CD14-positive monocyte (primary cell): Measurements from ENCODE around the gene IGDCC3. TPM values are rescaled to one million over a fixed set of nuclear protein-coding genes. Genes with fewer than 3 reads are reported as not detected.

ENCODE experiments used
- DNase-seq, 3 donors: peaks; one replicate each; pipeline ENCODE4 v3.0.0-alpha.2; 2011 to 2022
- H2AFZ ChIP-seq: 2 replicates; pipeline ENCODE4 v1.6.0; 2012; ENCODE audit warnings: mild to moderate bottlenecking, low read depth, low read length, inconsistent platforms; ENCODE audit not compliant: insufficient read depth, poor library complexity, severe bottlenecking
- H3K27ac ChIP-seq, 2 donors: 1 replicate in 1 of 2; 2 replicates in 1 of 2; pipeline ENCODE4 v1.5.1; 2012 to 2013; ENCODE audit warnings: low read length in 2 of 2, control low read depth in 1 of 2, inconsistent platforms in 1 of 2, low read depth in 1 of 2, mild to moderate bottlenecking in 1 of 2
- H3K27me3 ChIP-seq, 2 donors: one replicate each; pipeline versions ENCODE4 v1.6.0 to v1.6.1; 2011 to 2013; ENCODE audit warnings: low read length in 2 of 2; ENCODE audit not compliant: control insufficient read depth in 2 of 2, insufficient read depth in 2 of 2
- H3K36me3 ChIP-seq, 2 donors: replicated peaks in 1 of 2; 1 replicate in 1 of 2; 2 replicates in 1 of 2; pipeline versions ENCODE4 v1.5.1 to v1.6.1; 2012 to 2013; ENCODE audit warnings: low read length in 2 of 2, control low read depth in 1 of 2, inconsistent platforms in 1 of 2, mild to moderate bottlenecking in 1 of 2; ENCODE audit not compliant: insufficient read depth in 2 of 2, control insufficient read depth in 1 of 2
- H3K4me1 ChIP-seq, 2 donors: 1 replicate in 1 of 2; 2 replicates in 1 of 2; pipeline versions ENCODE4 v1.5.1 to v1.6.1; 2012 to 2013; ENCODE audit warnings: low read length in 2 of 2, control low read depth in 1 of 2, inconsistent platforms in 1 of 2, mild to moderate bottlenecking in 1 of 2, moderate library complexity in 1 of 2; ENCODE audit not compliant: insufficient read depth in 2 of 2, control insufficient read depth in 1 of 2
- H3K4me2 ChIP-seq: replicated peaks from 2 replicates; pipeline ENCODE3; 2012; ENCODE audit warnings: low read length, moderate library complexity, mild to moderate bottlenecking; ENCODE audit not compliant: poor library complexity, severe bottlenecking; ENCODE audit errors: extremely low read depth
- H3K4me3 ChIP-seq, 3 experiments: fragments of 200-600 bp in 1 of 3; sonication (generic) in 1 of 3; replicated peaks in 1 of 3; 1 replicate in 2 of 3; 2 replicates in 1 of 3; pipeline ENCODE4 v1.5.1; 2011 to 2013; ENCODE audit warnings: low read length in 3 of 3, mild to moderate bottlenecking in 3 of 3, control low read depth in 2 of 3, low read depth in 2 of 3, inconsistent platforms in 1 of 3, moderate library complexity in 1 of 3
- H3K79me2 ChIP-seq: 2 replicates; pipeline ENCODE4 v1.6.0; 2012; ENCODE audit warnings: mild to moderate bottlenecking, control low read depth, inconsistent platforms, low read length, moderate library complexity; ENCODE audit not compliant: insufficient read depth
- H3K9ac ChIP-seq: 2 replicates; pipeline ENCODE4 v1.6.0; 2017; ENCODE audit warnings: low read length, mild to moderate bottlenecking; ENCODE audit not compliant: insufficient read depth, poor library complexity, severe bottlenecking
- H3K9me3 ChIP-seq, 2 donors: replicated peaks in 1 of 2; 1 replicate in 1 of 2; 2 replicates in 1 of 2; pipeline versions ENCODE4 v1.5.1 to v1.6.1; 2012 to 2013; ENCODE audit warnings: low read length in 2 of 2, control low read depth in 1 of 2; ENCODE audit not compliant: control insufficient read depth in 1 of 2, insufficient read depth in 1 of 2
- H4K20me1 ChIP-seq: 2 replicates; pipeline ENCODE4 v1.6.0; 2012; ENCODE audit warnings: mild to moderate bottlenecking, low read length, control low read depth, moderate library complexity; ENCODE audit not compliant: insufficient read depth
- H3K27ac Mint-ChIP-seq, 7 donors: one replicate each; pipeline ENCODE4 v1.8.0; 2020; ENCODE audit warnings: mild to moderate bottlenecking in 7 of 7, mixed read lengths in 7 of 7, moderate library complexity in 6 of 7, inconsistent platforms in 2 of 7
- H3K27me3 Mint-ChIP-seq, 3 donors: one replicate each; pipeline ENCODE4 v1.8.0; 2021 to 2022; ENCODE audit warnings: low read depth in 3 of 3, mild to moderate bottlenecking in 3 of 3, mixed read lengths in 3 of 3, moderate library complexity in 3 of 3, inconsistent platforms in 1 of 3
- H3K36me3 Mint-ChIP-seq, 2 donors: one replicate each; pipeline ENCODE4 v1.8.0; 2020; ENCODE audit warnings: mixed read lengths in 2 of 2, inconsistent platforms in 1 of 2, mild to moderate bottlenecking in 1 of 2
- H3K4me1 Mint-ChIP-seq: one replicate; pipeline ENCODE4 v1.8.0; 2020; ENCODE audit warnings: mild to moderate bottlenecking, mixed read lengths
- H3K4me3 Mint-ChIP-seq, 2 donors: one replicate each; pipeline ENCODE4 v1.8.0; 2020; ENCODE audit warnings: mild to moderate bottlenecking in 2 of 2, mixed read lengths in 2 of 2, moderate library complexity in 1 of 2
- H3K9me3 Mint-ChIP-seq, 7 donors: one replicate each; pipeline ENCODE4 v1.8.0; 2020 to 2022; ENCODE audit warnings: mixed read lengths in 7 of 7, mild to moderate bottlenecking in 6 of 7, moderate library complexity in 6 of 7, inconsistent platforms in 2 of 7
- CTCF ChIP-seq: fragments of 200-600 bp; IDR thresholded peaks from one replicate; pipeline ENCODE4 v1.8.0; 2022; ENCODE audit warnings: antibody characterized with exemption, mild to moderate bottlenecking
- WGBS: methylation state at CpG from one replicate; pipeline ENCODE4 v1.1.5; 2013; ENCODE audit warnings: missing lambda C conversion rate; ENCODE audit not compliant: insufficient coverage; 5-methylcytosine and 5-hydroxymethylcytosine counted together
- intact Hi-C, 2 donors: fragments of 100-400 bp; cut with micrococcal nuclease; formaldehyde crosslinking; loops; one replicate each; pipeline versions ENCODE4 v1.15.0 to v1.15.1; 2023
- polyA plus RNA-seq, 3 donors: library from polyadenylated mRNA; depleted of rRNA in 1 of 3; unstranded in 2 of 3; stranded (reverse) in 1 of 3; fragments of 300-500 nt in 2 of 3; fragments of >200 nt in 1 of 3; fragmentation: Illumina TruSeq in 2 of 3; gene quantifications; 1 replicate in 2 of 3; 2 replicates in 1 of 3; pipeline ENCODE4 v1.2.3, GENCODE V29; 2012 to 2021

Gene IGDCC3
- polyA plus RNA-seq, 3 donors: not detected

- no peak overlapping the region for H3K4me2 ChIP-seq
- no peak for DNase-seq
- Mint-ChIP-seq H3K36me3 (no peaks in the 10 kb centered on the region), H3K4me3 (no peak overlapping the region), H3K27me3 (peaks cover 6 to 21% (median 12%) of the 10 kb centered on the region in 3 donors), H3K27ac (no peak overlapping the region), H3K9me3 (no peaks in the 10 kb centered on the region), H3K4me1 (peaks cover 9% of the 10 kb centered on the region)
- H3K27me3 ChIP-seq: peaks cover 3 to 7% of the 10 kb centered on the region in 2 donors
- TF ChIP-seq CTCF: no peak
- no peaks in the 10 kb centered on the region for H4K20me1 ChIP-seq
- H3K27ac ChIP-seq: no peak overlapping the region
- H3K4me3 ChIP-seq: no peak overlapping the region
- H3K36me3 ChIP-seq: no peaks in the 10 kb centered on the region
- no CpG with 5 or more reads among the region's 10 CpGs for WGBS
- intact Hi-C loops: no loop called here
- H3K9me3 ChIP-seq: no peaks in the 10 kb centered on the region
- no peak overlapping the region for H2AFZ ChIP-seq
- peaks cover 0 to 4% of the 10 kb centered on the region in 2 donors for H3K4me1 ChIP-seq
- no peak overlapping the region for H3K9ac ChIP-seq
- no peaks in the 10 kb centered on the region for H3K79me2 ChIP-seq
Observed at GRCh38 chr15:65406424-65407000, 28.7 kb upstream of the IGDCC3 start.

- Mint-ChIP-seq H3K27ac (no peak overlapping the region), H3K4me1 (peaks cover 9% of the 10 kb centered on the region), H3K36me3 (no peaks in the 10 kb centered on the region), H3K9me3 (no peaks in the 10 kb centered on the region), H3K27me3 (peaks cover 10 to 21% (median 12%) of the 10 kb centered on the region in 3 donors), H3K4me3 (no peak overlapping the region)
- DNase-seq: no peak
- Histone ChIP-seq H3K27ac (no peak overlapping the region), H3K9me3 (no peaks in the 10 kb centered on the region), H3K79me2 (no peaks in the 10 kb centered on the region), H3K4me1 (peaks cover 0 to 4% of the 10 kb centered on the region in 2 donors), H3K27me3 (peaks cover 3 to 7% of the 10 kb centered on the region in 2 donors), H3K4me3 (no peak overlapping the region), H3K4me2 (no peak overlapping the region), H4K20me1 (no peaks in the 10 kb centered on the region), H2AFZ (no peak overlapping the region), H3K9ac (no peak overlapping the region), H3K36me3 (no peaks in the 10 kb centered on the region)
- 100% methylated on average over 3 of the region's 7 CpGs for WGBS
- no peak for TF ChIP-seq CTCF
- intact Hi-C loops: no loop called here
Observed at GRCh38 chr15:65405791-65406423, 28.1 kb upstream of the IGDCC3 start.
